ENCODE measurements around the gene FARP1.

Gene FARP1

DNA sequence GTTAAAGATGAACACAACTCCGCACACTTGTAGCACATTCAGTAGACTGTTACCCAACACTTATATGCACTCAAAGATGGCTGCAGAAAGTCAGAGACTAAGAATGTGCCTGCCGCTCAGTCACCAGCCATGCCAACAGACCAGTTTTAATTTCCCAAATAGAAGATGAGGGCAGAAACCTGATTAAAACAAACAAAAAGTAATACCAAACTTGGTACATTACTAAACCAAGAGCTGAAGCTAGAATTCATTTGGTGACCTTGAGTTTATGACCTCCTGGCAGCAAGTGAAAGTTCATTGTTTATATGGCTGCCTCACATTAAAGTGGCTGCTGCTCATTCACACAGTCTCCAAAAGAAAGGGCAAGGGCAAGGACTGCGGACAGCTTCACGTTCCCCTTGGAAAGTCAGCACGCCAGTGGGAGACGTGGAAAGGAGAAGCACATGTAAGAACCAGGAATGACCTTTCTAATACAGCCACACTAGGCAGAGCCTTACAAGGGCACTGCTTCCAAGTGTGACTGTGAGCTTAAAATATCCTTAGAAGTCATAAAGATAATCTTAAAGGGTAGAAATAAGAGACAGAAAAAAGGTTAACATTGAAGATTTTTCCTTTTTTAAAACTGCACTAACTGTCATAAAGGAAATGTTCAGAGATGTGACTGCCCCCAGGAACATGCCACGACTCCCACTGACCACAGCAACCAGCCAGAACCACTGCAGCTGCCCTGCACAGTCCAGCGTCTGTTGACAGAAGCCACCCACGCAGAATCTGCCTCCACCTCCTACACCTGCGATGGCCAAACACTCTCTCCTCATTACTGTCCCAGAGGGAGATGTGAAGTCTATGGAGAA, 360.5 kb downstream of the FARP1 start:
- no peak for DNase-seq (ENCODE audit: low spot score)

DNA sequence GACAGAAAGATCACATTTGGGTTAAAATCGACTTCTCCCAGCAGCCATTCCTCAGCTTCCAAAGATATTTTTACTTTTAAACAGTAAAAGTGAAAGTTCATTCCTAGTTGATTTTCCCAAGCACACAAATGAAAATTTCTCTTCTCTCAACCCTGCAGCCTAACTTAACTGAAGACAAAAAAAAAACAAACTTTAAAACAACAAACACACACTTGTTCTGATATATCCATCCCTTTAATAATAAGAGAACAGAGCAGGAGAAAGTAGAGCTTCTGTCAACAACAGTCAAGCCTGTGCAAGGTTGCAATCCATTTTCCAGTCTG, 361.1 kb downstream of the FARP1 start:
- no peak for DNase-seq (ENCODE audit: low spot score)

DNA sequence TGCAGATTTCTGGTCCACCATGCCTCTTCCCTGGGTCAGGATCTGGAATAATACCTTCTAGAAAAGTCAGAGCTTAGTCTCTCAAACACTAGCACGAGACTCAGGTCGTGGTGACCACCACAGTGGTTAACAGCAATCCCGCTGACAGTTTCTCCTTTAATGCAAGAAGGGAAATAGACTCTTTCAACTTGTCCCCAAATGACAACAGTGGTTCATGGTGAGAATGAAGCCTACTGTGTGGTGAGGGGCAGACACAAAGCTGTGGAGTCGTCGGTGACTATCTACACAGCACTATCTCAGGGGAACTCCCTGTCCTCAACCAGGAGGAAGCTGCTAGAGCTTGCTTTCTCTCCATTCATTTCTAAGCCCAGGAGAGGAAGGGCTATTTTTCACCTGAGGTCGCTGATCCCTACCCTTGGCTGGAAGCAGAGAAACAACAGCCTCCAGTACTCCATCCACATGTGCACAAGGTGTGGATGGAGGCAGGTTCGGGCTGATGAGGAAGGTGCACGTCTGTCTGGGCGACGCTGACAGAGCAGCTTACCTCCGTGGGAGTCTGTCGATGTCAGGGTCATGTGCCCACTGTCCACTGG, 361.6 kb downstream of the FARP1 start:
- DNase-seq (ENCODE audit: low spot score), result no peak

All from cerebellar cortex (tissue), 1 donor.